ENCODE measurements around the gene USP47. TPM values are rescaled to one million over a fixed set of nuclear protein-coding genes. Genes with fewer than 3 reads are reported as not detected.

USP47 gene
- total RNA-seq, 1 donor from 2014 or later, result 71.7 TPM

- H3K9ac ChIP-seq, result no peak overlapping the region
- peaks cover 15% of the 10 kb centered on the region for H3K27me3 ChIP-seq
- no peak overlapping the region for H2AFZ ChIP-seq (replicated peaks)
- Mint-ChIP-seq H3K36me3 (peaks cover 22% of the 10 kb centered on the region), H3K4me3 (no peak overlapping the region), H3K4me1 (peaks cover 10% of the 10 kb centered on the region), H3K9me3 (no peaks in the 10 kb centered on the region), H3K27me3 (ENCODE audit: insufficient read depth, low read depth) (no peaks in the 10 kb centered on the region), H3K27ac (no peak overlapping the region)
- H4K20me1 ChIP-seq (ENCODE audit: low read depth), result peaks cover 19% of the 10 kb centered on the region
- H3K79me2 ChIP-seq (ENCODE audit: low read depth), result no peaks in the 10 kb centered on the region
- H3F3A ChIP-seq (ENCODE audit: low read depth), result peaks cover 5% of the 10 kb centered on the region
- H3K36me3 ChIP-seq, result peaks cover 4% of the 10 kb centered on the region
- TF ChIP-seq EZH2phosphoT487 (IDR thresholded peaks at IDR 0.05) (no peak), CTCF (IDR thresholded peaks at IDR 0.05) (no peak), EZH2 (IDR thresholded peaks at IDR 0.05) (no peak)
- no peak overlapping the region for H3K4me3 ChIP-seq
- H3K9me3 ChIP-seq (ENCODE audit: low read depth), result no peaks in the 10 kb centered on the region
- no peak for DNase-seq (ENCODE audit: low spot score)
- H3K4me2 ChIP-seq, result no peak overlapping the region
- H3K4me1 ChIP-seq, result no peaks in the 10 kb centered on the region
- no peak overlapping the region for H3K27ac ChIP-seq
These were observed 161.6 kb downstream of the USP47 start for GRCh38 chr11:12003336-12003735.

GRCh38 chr11:12003815-12004214 is 162.0 kb downstream of the USP47 start:
- H3F3A ChIP-seq (ENCODE audit: low read depth), result peaks cover 5% of the 10 kb centered on the region
- no peak overlapping the region for H3K27ac ChIP-seq
- TF ChIP-seq EZH2phosphoT487 (IDR thresholded peaks at IDR 0.05) (no peak), CTCF (IDR thresholded peaks at IDR 0.05) (no peak), EZH2 (IDR thresholded peaks at IDR 0.05) (no peak)
- Mint-ChIP-seq H3K27me3 (ENCODE audit: insufficient read depth, low read depth) (no peaks in the 10 kb centered on the region), H3K9me3 (no peaks in the 10 kb centered on the region), H3K36me3 (peaks cover 22% of the 10 kb centered on the region), H3K4me1 (peaks cover 10% of the 10 kb centered on the region), H3K4me3 (no peak overlapping the region), H3K27ac (no peak overlapping the region)
- no peaks in the 10 kb centered on the region for H3K9me3 ChIP-seq (ENCODE audit: low read depth)
- H3K9ac ChIP-seq, result no peak overlapping the region
- no peaks in the 10 kb centered on the region for H3K4me1 ChIP-seq
- no peak overlapping the region for H3K4me2 ChIP-seq
- H2AFZ ChIP-seq (replicated peaks), result no peak overlapping the region
- H3K79me2 ChIP-seq (ENCODE audit: low read depth), result no peaks in the 10 kb centered on the region
- H3K36me3 ChIP-seq, result peaks cover 4% of the 10 kb centered on the region
- H3K4me3 ChIP-seq, result no peak overlapping the region
- DNase-seq (ENCODE audit: low spot score), result no peak
- peaks cover 20% of the 10 kb centered on the region for H3K27me3 ChIP-seq
- H4K20me1 ChIP-seq (ENCODE audit: low read depth), result peaks cover 19% of the 10 kb centered on the region

- no peak for TF ChIP-seq EZH2 (IDR thresholded peaks at IDR 0.05)
- TF ChIP-seq EZH2phosphoT487 (IDR thresholded peaks at IDR 0.05), result no peak
- no peak for TF ChIP-seq CTCF (IDR thresholded peaks at IDR 0.05)
- no peak overlapping the region for H3K4me2 ChIP-seq
- Mint-ChIP-seq H3K27me3 (ENCODE audit: insufficient read depth, low read depth) (peaks cover 3% of the 10 kb centered on the region), H3K27ac (no peak overlapping the region), H3K36me3 (peaks cover 15% of the 10 kb centered on the region), H3K4me1 (peaks cover 16% of the 10 kb centered on the region), H3K4me3 (no peak overlapping the region), H3K9me3 (no peaks in the 10 kb centered on the region)
- H3F3A ChIP-seq (ENCODE audit: low read depth), result peaks cover 5% of the 10 kb centered on the region
- peaks cover 19% of the 10 kb centered on the region for H4K20me1 ChIP-seq (ENCODE audit: low read depth)
- no peak overlapping the region for H3K27ac ChIP-seq
- peaks cover 4% of the 10 kb centered on the region for H3K36me3 ChIP-seq
- no peak overlapping the region for H3K9ac ChIP-seq
- no peaks in the 10 kb centered on the region for H3K79me2 ChIP-seq (ENCODE audit: low read depth)
- H3K4me1 ChIP-seq, result peaks cover 7% of the 10 kb centered on the region
- H3K9me3 ChIP-seq (ENCODE audit: low read depth), result no peaks in the 10 kb centered on the region
- no peak for DNase-seq (ENCODE audit: low spot score)
- peaks cover 25% of the 10 kb centered on the region for H3K27me3 ChIP-seq
- no peak overlapping the region for H3K4me3 ChIP-seq
- H2AFZ ChIP-seq (replicated peaks), result no peak overlapping the region
These were observed 163.3 kb downstream of the USP47 start for GRCh38 chr11:12005061-12005460.

Data from neural progenitor cell (in vitro differentiated cells).